Vagina (tissue), 2 donors: ENCODE measurements around the gene BSG. TPM values are rescaled to one million over a fixed set of nuclear protein-coding genes. Genes with fewer than 3 reads are reported as not detected.
A peak's percentile ranks its signal among the peaks of the same experiment; 100 is the strongest.
"Not testable (repeated sequence)": the region's sequence is repeated elsewhere in the genome, so short reads cannot be mapped to it uniquely, and the experiment has no call there.

Experiments
- DNase-seq, 2 donors: peaks; one replicate each; pipeline ENCODE4 v3.0.0-alpha.2; 2017; ENCODE audit errors: extremely low spot score in 2 of 2
- H3K27ac ChIP-seq: fragments of 200-600 bp; sonication (generic); one replicate; pipeline ENCODE4 v1.5.1; 2019
- H3K27me3 ChIP-seq: fragments of 200-600 bp; sonication (generic); one replicate; pipeline ENCODE4 v1.5.1; 2019
- H3K36me3 ChIP-seq, 2 donors: fragments of 200-600 bp; sonication (generic); one replicate each; pipeline ENCODE4 v1.5.1; 2017 to 2019
- H3K4me1 ChIP-seq: fragments of 200-600 bp; sonication (generic); one replicate; pipeline ENCODE4 v1.5.1; 2019
- H3K4me3 ChIP-seq, 2 donors: fragments of 200-600 bp; sonication (generic); 1 replicate in 1 of 2; 2 replicates in 1 of 2; pipeline ENCODE4 v1.5.1; 2016 to 2019
- H3K9me3 ChIP-seq: fragments of 200-600 bp; sonication (generic); one replicate; pipeline ENCODE4 v1.5.1; 2019
- POLR2A ChIP-seq, 2 donors: fragments of 450-650 bp; IDR thresholded peaks; one replicate each; pipeline ENCODE4 v1.6.1; 2017; ENCODE audit warnings: antibody characterized with exemption in 2 of 2, mild to moderate bottlenecking in 2 of 2, moderate library complexity in 2 of 2
- POLR2AphosphoS5 ChIP-seq, 2 donors: sonication (generic); formaldehyde crosslinking; IDR thresholded peaks; one replicate each; pipeline ENCODE4 v1.9.0; 2017; ENCODE audit warnings: antibody characterized with exemption in 2 of 2, mild to moderate bottlenecking in 2 of 2, low read depth in 1 of 2; ENCODE audit not compliant: insufficient read depth in 1 of 2
- intact Hi-C: fragments of 100-400 bp; cut with DNase I; formaldehyde crosslinking; loops from one replicate; pipeline ENCODE4 v1.15.1; 2023
- total RNA-seq: library from RNA; depleted of rRNA; stranded (reverse); fragments of >200 nt; gene quantifications from one replicate; pipeline ENCODE4 v1.2.3, GENCODE V29; 2016
- TF ChIP-seq, protein P1 (sequence below), 3 experiments: fragments of 450-650 bp in 2 of 3; fragments of 200-600 bp in 1 of 3; sonication (generic) in 1 of 3; IDR thresholded peaks; one replicate each; pipeline ENCODE4 v1.5.1; 2017 to 2019; ENCODE audit warnings: antibody characterized with exemption in 3 of 3, mild to moderate bottlenecking in 2 of 3, moderate library complexity in 2 of 3

Gene BSG
- total RNA-seq, 1 donor from 2014 or later: 231 TPM

DNA sequence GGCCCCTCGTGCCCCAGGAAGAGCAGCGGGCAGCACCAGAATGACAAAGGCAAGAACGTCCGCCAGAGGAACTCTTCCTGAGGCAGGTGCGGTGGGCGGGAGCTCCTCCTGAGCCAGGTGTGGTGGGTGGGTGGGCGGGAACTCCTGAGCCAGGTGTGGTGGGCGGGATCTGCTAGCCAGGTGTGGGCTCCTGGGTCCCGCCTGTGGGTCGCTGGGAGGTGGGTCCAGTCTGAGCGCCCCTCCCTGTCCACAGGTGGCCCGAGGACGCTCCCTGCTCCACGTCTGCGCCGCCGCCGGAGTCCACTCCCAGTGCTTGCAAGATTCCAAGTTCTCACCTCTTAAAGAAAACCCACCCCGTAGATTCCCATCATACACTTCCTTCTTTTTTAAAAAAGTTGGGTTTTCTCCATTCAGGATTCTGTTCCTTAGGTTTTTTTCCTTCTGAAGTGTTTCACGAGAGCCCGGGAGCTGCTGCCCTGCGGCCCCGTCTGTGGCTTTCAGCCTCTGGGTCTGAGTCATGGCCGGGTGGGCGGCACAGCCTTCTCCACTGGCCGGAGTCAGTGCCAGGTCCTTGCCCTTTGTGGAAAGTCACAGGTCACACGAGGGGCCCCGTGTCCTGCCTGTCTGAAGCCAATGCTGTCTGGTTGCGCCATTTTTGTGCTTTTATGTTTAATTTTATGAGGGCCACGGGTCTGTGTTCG, 10.3 kb downstream of the BSG start:
- Histone ChIP-seq H3K9me3 (no peaks in the 10 kb centered on the region), H3K36me3 (peaks cover 0 to 37% of the 10 kb centered on the region in 2 donors), H3K4me3 (no peak overlapping the region), H3K4me1 (no peaks in the 10 kb centered on the region), H3K27me3 (no peaks in the 10 kb centered on the region), H3K27ac (no peak overlapping the region)
- intact Hi-C loops: no loop called here
- no peak for DNase-seq
- TF ChIP-seq, protein P1, sequence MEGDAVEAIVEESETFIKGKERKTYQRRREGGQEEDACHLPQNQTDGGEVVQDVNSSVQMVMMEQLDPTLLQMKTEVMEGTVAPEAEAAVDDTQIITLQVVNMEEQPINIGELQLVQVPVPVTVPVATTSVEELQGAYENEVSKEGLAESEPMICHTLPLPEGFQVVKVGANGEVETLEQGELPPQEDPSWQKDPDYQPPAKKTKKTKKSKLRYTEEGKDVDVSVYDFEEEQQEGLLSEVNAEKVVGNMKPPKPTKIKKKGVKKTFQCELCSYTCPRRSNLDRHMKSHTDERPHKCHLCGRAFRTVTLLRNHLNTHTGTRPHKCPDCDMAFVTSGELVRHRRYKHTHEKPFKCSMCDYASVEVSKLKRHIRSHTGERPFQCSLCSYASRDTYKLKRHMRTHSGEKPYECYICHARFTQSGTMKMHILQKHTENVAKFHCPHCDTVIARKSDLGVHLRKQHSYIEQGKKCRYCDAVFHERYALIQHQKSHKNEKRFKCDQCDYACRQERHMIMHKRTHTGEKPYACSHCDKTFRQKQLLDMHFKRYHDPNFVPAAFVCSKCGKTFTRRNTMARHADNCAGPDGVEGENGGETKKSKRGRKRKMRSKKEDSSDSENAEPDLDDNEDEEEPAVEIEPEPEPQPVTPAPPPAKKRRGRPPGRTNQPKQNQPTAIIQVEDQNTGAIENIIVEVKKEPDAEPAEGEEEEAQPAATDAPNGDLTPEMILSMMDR (IDR thresholded peaks at IDR 0.05): no peak
- no peak for TF ChIP-seq POLR2AphosphoS5 (IDR thresholded peaks at IDR 0.05; ENCODE audit: insufficient read depth in 1 of 2, low read depth in 1 of 2)

DNA sequence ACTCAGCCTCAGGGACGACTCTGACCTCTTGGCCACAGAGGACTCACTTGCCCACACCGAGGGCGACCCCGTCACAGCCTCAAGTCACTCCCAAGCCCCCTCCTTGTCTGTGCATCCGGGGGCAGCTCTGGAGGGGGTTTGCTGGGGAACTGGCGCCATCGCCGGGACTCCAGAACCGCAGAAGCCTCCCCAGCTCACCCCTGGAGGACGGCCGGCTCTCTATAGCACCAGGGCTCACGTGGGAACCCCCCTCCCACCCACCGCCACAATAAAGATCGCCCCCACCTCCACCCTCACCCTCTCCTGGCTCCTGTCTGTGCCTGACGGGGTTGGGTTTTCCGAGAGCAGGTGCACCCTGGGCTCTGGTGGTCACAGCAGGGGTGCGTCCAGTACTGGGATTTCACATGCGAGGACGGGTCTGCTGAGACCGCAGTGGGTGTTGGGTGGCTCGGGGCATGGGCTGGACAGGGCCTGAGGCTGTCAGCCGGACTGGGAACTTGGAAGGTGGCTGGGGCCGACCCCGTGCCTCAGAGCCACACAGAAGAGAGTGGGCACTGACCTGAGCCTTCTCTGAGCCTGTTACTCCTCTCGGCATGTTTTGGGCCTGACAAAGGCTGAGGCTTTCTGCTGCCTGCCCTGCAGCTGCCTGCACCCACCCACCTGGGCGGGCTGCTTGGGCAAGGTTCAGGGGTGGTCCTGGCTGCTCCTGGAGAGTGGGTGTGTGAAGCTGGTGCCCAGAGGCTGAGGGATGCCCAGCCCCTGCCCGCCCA, 11.0 kb downstream of the BSG start:
- Histone ChIP-seq H3K9me3 (no peaks in the 10 kb centered on the region), H3K27me3 (no peaks in the 10 kb centered on the region), H3K4me3 (no peak overlapping the region), H3K27ac (no peak overlapping the region), H3K4me1 (peaks cover 6% of the 10 kb centered on the region), H3K36me3 (peaks cover 0 to 32% of the 10 kb centered on the region in 2 donors)
- intact Hi-C loops: no loop called here
- TF ChIP-seq POLR2A (IDR thresholded peaks at IDR 0.05) (no peak), POLR2AphosphoS5 (IDR thresholded peaks at IDR 0.05; ENCODE audit: insufficient read depth in 1 of 2, low read depth in 1 of 2) (no peak)
- TF ChIP-seq, protein P1 (IDR thresholded peaks at IDR 0.05): no peak
- no peak for DNase-seq

DNA sequence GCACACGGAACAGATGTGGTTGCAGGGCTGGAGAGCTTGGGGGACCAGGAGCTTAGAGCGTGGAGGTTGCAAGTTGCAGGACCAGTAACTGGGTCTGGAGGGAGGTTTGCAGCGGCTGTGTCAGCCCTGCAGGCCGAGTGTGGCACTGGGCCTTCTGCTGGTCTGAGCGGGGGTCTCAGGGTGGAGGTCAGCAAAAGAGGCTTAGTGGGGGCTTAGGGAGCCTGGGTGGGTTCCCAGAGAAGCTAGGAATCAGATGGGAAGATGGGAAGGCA, 11.5 kb downstream of the BSG start:
- no peaks in the 10 kb centered on the region for H3K9me3 ChIP-seq
- no peak overlapping the region for H3K4me3 ChIP-seq
- no peak for DNase-seq
- peaks cover 11% of the 10 kb centered on the region for H3K4me1 ChIP-seq
- intact Hi-C loops: no loop called here
- TF ChIP-seq POLR2A (IDR thresholded peaks at IDR 0.05) (no peak), POLR2AphosphoS5 (IDR thresholded peaks at IDR 0.05; ENCODE audit: insufficient read depth in 1 of 2, low read depth in 1 of 2) (no peak)
- TF ChIP-seq, protein P1 (IDR thresholded peaks at IDR 0.05): no peak
- H3K27ac ChIP-seq: no peak overlapping the region
- peaks cover 4% of the 10 kb centered on the region for H3K27me3 ChIP-seq
- peaks cover 0 to 31% of the 10 kb centered on the region in 2 donors for H3K36me3 ChIP-seq

DNA sequence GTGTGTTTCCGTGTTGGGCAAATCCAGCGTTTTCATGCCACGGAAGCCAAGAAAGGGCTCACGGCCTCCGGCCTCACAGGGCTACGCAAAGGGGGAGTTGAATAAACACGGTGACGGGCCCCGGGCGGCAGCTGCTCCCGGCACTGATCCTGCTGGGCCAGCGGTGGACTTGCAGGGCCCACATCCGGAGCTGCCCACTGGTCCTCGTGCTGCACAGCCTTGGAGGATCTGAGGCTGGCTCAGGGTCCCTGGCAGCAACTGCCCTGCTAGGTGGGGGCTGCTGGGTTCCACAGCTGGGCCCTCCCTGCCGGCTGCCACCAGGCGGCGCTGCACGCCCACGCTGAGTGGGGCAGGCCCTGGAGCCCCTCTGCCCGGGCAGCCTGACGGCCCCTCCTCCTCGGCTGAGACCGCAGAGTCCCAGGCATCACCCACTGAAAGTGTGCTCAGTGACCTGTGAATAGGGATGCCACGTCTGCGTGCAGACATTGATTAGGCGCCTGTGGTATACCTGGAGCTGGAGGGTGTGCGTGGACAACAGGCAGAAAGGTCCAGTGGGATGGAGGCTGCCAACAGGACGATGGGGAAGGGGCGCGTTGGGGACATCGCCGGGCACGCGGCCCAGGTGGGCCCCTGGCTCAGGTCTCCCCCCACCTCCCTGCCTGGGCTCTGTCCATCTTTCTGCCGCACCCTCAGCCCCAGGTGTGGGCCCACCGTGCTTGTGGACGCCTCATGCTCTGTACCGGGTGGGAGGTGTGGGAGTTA, 12.0 kb downstream of the BSG start:
- Histone ChIP-seq H3K27ac (no peak overlapping the region), H3K4me3 (no peak overlapping the region), H3K4me1 (peaks cover 17% of the 10 kb centered on the region), H3K36me3 (peaks cover 0 to 28% of the 10 kb centered on the region in 2 donors), H3K27me3 (peaks cover 9% of the 10 kb centered on the region), H3K9me3 (no peaks in the 10 kb centered on the region)
- intact Hi-C loops: no loop called here
- no peak for DNase-seq
- TF ChIP-seq POLR2AphosphoS5 (IDR thresholded peaks at IDR 0.05; ENCODE audit: insufficient read depth in 1 of 2, low read depth in 1 of 2): no peak
- no peak for TF ChIP-seq POLR2A (IDR thresholded peaks at IDR 0.05)
- TF ChIP-seq, protein P1 (IDR thresholded peaks at IDR 0.05): peak; percentile 35 to 63 (median 41)

DNA sequence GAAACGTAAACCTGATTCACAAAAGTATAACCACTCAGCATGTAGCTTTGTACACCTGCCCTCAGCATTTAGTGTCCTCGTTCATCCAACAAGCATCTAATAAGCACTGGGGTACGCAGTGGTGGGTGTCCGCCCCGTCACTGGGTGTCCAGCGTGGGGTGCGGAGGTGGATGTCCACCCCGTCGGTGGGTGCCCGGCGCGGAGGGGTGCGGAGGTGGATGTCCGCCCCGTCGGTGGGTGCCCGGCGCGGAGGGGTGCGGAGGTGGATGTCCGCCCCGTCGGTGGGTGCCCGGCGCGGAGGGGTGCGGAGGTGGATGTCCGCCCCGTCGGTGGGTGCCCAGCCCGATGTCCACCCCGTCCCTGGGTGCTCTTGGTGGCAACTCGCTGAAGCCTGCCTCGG, 12.8 kb downstream of the BSG start:
- intact Hi-C loops, H3K27ac ChIP-seq, H3K9me3 ChIP-seq, H3K4me3 ChIP-seq, DNase-seq, H3K27me3 ChIP-seq: not testable (repeated sequence)
- Histone ChIP-seq H3K4me1 (peaks cover 17% of the 10 kb centered on the region), H3K36me3 (peaks cover 0 to 24% of the 10 kb centered on the region in 2 donors)
